Myocyte (in vitro differentiated cells): Measurements from ENCODE around the gene ZMPSTE24. TPM values are rescaled to one million over a fixed set of nuclear protein-coding genes. Genes with fewer than 3 reads are reported as not detected.
A peak's percentile ranks its signal among the peaks of the same experiment; 100 is the strongest.

Experiments used
- DNase-seq: peaks from one replicate; pipeline ENCODE4 v3.0.0-alpha.2; 2012; ENCODE audit warnings: low read depth
- total RNA-seq: library from RNA; depleted of rRNA; stranded (reverse); fragments of >200 nt; gene quantifications from 2 replicates; pipeline ENCODE4 v1.2.3, GENCODE V29; 2014

Gene ZMPSTE24
- total RNA-seq, 1 donor from 2014 or later: 52.2 TPM

DNA sequence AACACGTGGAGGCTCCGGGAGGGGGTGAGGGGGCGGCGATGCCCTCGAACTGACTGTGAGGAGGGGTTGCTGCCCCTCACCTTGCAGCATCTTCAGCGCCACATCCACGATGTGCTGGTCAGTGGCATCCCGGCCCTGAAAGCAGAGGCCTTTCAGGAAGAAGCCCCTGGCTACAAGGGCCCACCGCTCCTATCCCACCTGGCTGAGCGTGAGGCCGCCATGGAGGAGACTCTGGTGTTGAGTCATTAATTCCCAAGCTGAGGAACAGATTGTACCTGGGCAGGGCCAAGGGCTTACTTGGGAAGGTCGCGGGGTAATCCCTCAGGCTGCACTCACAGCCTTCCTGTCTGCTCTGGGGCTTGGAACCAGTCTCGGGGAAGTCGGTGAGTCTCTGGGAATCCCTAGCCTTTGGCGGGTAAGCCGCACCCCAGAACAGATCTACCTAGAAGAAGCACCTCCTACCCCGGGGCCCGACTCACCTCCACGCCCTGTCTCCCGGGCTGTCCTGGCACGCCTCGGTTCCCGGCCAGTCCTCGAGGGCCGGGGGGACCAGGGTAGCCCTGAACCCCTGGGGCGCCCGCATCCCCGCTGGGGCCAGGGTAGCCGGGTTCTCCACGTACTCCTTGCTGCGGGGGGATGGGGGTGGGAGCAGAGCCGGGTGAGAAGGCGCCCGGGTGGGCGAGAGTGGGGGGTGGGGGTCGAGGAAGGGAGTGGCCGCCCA is 45.2 kb downstream of the ZMPSTE24 start:
- DNase-seq: no peak

DNA sequence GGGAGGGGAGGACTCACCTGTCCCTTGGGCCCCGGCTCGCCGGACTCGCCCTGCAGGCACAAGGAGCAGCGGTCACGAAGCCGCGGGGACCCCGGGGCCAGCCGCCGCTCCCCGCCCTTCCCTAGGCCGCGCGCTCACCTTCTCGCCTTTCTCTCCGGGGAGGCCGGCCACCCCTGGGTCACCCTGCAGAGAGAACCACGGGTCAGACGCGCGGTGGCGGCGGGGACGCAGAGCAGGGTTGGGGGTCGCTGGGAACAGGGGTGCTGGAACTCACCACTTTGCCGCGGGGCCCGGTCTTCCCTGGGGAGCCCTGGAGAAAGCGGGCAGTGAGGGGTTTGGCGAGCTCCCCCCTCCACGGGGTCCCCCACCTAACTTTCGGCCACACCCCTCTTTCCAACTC is 45.8 kb downstream of the ZMPSTE24 start:
- no peak for DNase-seq

GRCh38 chr1:40305451-40305850 is 47.4 kb downstream of the ZMPSTE24 start:
- no peak for DNase-seq

GRCh38 chr1:40305871-40306270 is 47.8 kb downstream of the ZMPSTE24 start:
- DNase-seq: no peak

DNA sequence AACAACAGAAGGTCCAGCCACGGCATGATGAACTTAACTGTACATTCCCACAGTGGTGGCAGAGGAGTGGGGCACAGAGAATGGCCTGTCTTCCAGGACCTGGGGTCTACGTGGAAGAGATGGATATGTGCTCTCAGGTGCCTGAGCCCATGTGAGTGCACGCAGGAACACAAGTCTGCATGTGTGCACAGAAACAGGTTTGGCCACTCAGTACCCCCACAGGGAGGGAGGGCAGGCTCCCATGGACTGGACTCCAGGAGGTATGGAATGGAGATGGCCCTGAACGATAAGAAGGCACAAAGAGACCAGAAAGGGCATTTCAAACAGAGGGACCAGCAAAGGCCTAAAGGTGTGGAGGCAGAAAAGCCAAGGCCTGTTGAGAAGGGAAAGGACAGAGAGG is 48.3 kb downstream of the ZMPSTE24 start:
- DNase-seq: no peak

DNA sequence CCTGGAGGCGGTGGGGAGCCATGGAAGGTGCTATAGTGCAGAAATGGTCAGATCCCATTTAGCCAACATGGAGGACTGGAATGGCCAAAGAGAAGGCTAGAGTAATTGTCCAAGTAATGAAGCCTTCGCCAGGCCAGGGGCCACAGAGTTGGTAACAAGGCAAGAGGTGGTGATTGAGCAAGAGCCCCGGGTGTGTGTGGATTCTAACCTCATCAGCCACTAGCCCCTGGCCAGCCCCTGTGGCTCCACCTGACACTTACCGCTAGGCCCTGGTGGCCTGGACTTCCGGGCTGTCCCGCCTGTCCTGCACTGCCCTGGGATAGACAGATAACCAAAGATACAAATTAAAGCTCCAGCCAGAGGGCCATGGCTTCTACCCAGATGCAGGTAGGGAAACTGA is 49.1 kb downstream of the ZMPSTE24 start:
- DNase-seq: no peak

GRCh38 chr1:40308036-40308727 is 50.1 kb downstream of the ZMPSTE24 start:
- DNase-seq: no peak

DNA sequence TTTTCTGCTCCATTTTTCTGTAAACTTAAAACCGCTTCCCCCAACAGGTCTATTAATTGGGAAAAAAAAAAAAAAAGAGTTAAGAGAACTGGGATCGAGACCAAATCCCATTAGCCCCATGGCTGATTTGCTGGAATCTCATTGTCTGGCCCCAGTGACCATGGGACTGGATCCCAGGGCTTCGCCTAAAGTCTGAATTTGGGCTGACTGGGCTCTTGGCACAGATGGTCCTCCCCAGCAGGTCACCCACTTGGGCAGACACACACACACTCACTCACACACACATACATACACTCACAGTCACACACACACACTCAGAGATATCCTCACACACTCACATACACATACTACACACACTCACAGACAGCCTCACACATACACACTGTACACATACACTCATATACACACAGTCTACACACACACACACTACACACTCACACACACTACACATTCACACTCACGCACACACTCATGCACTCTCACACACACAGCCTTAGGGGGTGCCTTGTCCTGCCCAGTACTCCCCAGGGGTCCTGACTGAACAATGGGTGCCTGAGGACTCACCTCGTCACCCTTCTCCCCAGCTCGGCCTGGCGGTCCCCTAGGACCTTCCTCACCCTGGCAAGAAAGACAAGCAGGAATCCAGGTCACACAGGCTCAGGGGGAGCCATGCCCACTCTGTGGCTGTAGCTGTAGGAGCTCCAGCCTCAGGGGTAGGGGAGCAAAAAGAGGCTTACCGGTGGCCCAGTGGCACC is 51.5 kb downstream of the ZMPSTE24 start:
- DNase-seq: no peak

DNA sequence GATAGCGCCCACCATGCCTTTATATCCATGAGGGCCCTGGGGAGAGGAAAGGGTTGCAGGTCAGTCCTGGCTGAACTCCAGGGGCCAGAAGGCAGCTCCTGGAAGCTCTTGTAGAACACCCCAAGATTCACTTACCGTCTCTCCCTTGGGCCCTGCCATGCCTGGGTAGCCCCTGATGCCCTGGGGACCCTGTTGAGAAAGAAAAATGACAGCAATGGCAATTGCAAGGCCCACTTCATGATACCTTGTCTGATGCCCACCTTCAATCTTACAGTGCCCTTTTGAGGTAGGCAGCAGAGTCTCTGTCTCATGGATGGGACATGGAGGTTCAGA is 52.1 kb downstream of the ZMPSTE24 start:
- DNase-seq: no peak

- DNase-seq: no peak
These were observed 53.1 kb downstream of the ZMPSTE24 start for GRCh38 chr1:40310983-40311642.

- no peak for DNase-seq
These were observed 53.7 kb downstream of the ZMPSTE24 start for GRCh38 chr1:40311692-40312091.

GRCh38 chr1:40312238-40313205 is 54.5 kb downstream of the ZMPSTE24 start:
- DNase-seq: peak; percentile 34

- peak; percentile 81 for DNase-seq
These were observed 55.4 kb downstream of the ZMPSTE24 start for GRCh38 chr1:40313329-40313957.

GRCh38 chr1:40313958-40314720 is 56.1 kb downstream of the ZMPSTE24 start:
- DNase-seq: peak; percentile 17

DNA sequence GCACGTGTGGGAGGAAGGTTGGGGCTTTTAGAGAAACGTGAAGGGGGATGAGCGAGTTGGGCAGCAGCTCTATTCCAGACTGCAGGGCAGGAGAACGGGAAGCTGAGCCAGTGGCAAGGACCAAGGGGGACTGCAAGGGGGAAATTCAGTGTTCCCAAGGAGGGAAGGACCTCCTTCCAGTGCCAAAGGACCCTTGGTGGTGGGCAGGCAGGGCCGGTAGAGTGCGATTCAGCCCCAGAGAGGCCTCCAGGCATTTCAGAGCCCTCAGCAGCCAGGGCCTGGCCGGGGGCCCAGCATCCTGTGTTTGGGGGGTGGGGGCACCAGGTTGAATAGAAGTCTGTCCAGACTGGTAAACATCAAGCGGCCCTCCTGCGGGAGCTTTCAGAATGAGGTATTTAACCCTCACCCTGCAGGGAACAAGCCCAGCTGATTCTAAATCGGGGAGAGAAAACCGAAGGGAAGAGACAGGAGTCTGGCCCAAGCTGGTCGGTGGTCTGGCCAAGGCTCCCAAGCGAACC is 56.7 kb downstream of the ZMPSTE24 start:
- no peak for DNase-seq

GRCh38 chr1:40315239-40315794 is 57.3 kb downstream of the ZMPSTE24 start:
- DNase-seq: peak; percentile 34

- DNase-seq: no peak
These were observed 58.0 kb downstream of the ZMPSTE24 start for GRCh38 chr1:40315795-40316594.
